Mesothelial cell of epicardium (in vitro differentiated cells): ENCODE data around the gene PSORS1C1. TPM values are rescaled to one million over a fixed set of nuclear protein-coding genes. Genes with fewer than 3 reads are reported as not detected.
"Not testable (repeated sequence)": the region's sequence is repeated elsewhere in the genome, so short reads cannot be mapped to it uniquely, and the experiment has no call there.

Source experiments
- DNase-seq, 2 experiments: peaks; one replicate each; pipeline ENCODE4 v3.0.0; 2021; ENCODE audit warnings: low spot score in 2 of 2; ENCODE audit not compliant: unreplicated experiment in 2 of 2
- H3K27ac Mint-ChIP-seq: 2 replicates; pipeline ENCODE4 v1.8.0; 2021; ENCODE audit warnings: mixed read lengths
- H3K27me3 Mint-ChIP-seq: 2 replicates; pipeline ENCODE4 v1.8.0; 2021; ENCODE audit warnings: low read depth, mixed read lengths
- H3K36me3 Mint-ChIP-seq: 2 replicates; pipeline ENCODE4 v1.8.0; 2021; ENCODE audit warnings: mixed read lengths
- H3K4me1 Mint-ChIP-seq: 2 replicates; pipeline ENCODE4 v1.8.0; 2021; ENCODE audit warnings: mixed read lengths
- H3K4me3 Mint-ChIP-seq: 2 replicates; pipeline ENCODE4 v1.8.0; 2021; ENCODE audit warnings: mild to moderate bottlenecking, moderate library complexity, mixed read lengths
- H3K9me3 Mint-ChIP-seq: 2 replicates; pipeline ENCODE4 v1.8.0; 2021; ENCODE audit warnings: mixed read lengths
- CTCF ChIP-seq: fragments of 200-600 bp; sonication (generic); IDR thresholded peaks from one replicate; pipeline ENCODE4 v1.5.0; 2021; ENCODE audit warnings: antibody characterized with exemption; ENCODE audit not compliant: unreplicated experiment
- total RNA-seq: library from RNA; stranded (reverse); gene quantifications from 3 replicates; pipeline ENCODE4 v1.2.1, GENCODE V29; 2021

The PSORS1C1 gene
- total RNA-seq, 1 donor from 2014 or later = 1.1 TPM

DNA sequence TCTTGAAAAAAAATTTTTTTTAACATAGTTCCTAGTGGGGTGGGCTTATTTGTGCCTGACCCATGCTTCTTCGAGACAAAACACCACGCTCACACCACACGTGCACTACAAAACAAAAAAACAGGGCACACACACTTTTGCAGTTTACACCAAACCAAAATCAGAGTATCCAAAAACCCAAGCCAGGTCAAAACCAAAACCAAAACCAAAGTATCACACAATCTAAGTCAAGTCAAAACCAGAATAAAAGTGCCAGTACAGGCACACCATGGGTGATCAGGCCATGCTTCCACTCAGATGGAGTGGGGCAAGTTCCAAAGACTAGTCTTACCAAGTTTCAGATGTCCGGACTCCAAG lies 71.1 kb downstream of the PSORS1C1 start:
- not testable (repeated sequence) for H3K27ac Mint-ChIP-seq, DNase-seq, H3K27me3 Mint-ChIP-seq, H3K36me3 Mint-ChIP-seq, H3K4me1 Mint-ChIP-seq, H3K4me3 Mint-ChIP-seq, H3K9me3 Mint-ChIP-seq

DNA sequence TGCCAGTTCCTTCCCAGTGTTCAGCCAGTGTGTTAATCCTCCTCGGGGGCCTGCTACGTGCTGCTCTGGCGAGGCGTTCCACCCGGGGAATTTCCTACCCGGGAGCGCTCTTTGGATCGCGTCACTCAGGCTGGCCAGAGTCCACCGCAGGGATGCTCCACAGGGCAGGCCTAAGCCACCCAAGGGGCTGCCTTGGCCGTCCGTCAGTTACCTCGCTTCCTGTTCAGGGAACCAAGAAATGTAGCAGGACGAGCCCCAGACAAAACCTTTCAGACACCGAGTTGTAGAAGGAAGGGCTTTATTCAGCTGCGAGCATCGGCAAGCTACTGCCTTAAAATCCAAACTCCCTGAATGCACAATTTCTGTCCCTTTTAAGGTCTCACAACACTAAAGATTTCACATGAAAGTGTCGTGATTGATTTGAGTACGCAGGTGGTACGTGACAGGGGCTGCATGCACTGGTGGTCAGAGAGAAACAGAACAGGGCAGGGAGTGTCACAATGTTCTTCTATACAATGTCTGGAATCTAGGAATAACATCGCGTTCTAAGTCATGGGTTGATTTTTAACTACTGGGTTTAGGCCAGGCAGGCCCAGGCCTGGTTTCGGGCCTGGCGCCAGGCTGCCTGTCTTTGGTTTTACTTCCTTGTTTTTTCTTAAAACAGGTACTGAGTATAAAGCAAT lies 71.6 kb downstream of the PSORS1C1 start:
- no peaks in the 10 kb centered on the region for H3K9me3 Mint-ChIP-seq
- no peak for TF ChIP-seq CTCF
- DNase-seq = no peak
- no peaks in the 10 kb centered on the region for H3K36me3 Mint-ChIP-seq
- H3K4me1 Mint-ChIP-seq = no peaks in the 10 kb centered on the region
- H3K4me3 Mint-ChIP-seq = no peak overlapping the region
- no peaks in the 10 kb centered on the region for H3K27me3 Mint-ChIP-seq
- H3K27ac Mint-ChIP-seq = no peak overlapping the region

DNA sequence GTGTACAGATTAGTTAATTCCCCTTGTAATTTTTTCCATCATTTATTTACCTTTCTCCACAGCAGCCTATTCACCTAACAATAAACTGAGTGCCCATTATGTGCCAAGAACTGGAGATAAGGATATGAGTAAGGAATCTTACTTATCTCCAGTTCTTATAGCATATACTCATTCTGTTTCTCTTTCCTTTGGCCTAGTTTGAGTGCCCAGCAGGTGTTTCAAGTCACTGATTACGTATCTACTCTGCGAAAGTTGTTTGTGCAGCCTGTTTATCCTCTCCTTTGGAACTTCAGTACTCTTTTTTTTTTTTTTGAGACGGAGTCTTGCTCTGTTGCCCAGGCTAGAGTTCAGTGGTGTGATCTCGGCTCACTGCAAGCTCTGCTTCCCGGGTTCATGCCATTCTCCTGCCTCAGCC lies 73.2 kb downstream of the PSORS1C1 start:
- Mint-ChIP-seq H3K27ac (no peak overlapping the region), H3K4me1 (no peaks in the 10 kb centered on the region), H3K9me3 (no peaks in the 10 kb centered on the region), H3K27me3 (no peaks in the 10 kb centered on the region), H3K4me3 (no peak overlapping the region), H3K36me3 (no peaks in the 10 kb centered on the region)
- TF ChIP-seq CTCF = no peak
- DNase-seq = no peak

GRCh38 chr6:31189223-31189622 lies 74.6 kb downstream of the PSORS1C1 start:
- not testable (repeated sequence) for H3K36me3 Mint-ChIP-seq, H3K4me1 Mint-ChIP-seq, H3K27me3 Mint-ChIP-seq, H3K4me3 Mint-ChIP-seq, DNase-seq, H3K9me3 Mint-ChIP-seq, H3K27ac Mint-ChIP-seq

Other genes with a start within 250 kb of the PSORS1C1 start
- 344 to 351 TPM (median 349 TPM) in 3 replicates for gene DDR1, start 230.3 kb upstream of the PSORS1C1 start, total RNA-seq
- gene GTF2H4, start 206.6 kb upstream of the PSORS1C1 start, total RNA-seq = 62.1 to 65.4 TPM (median 62.2 TPM) in 3 replicates
- 62.1 to 70.6 TPM (median 67.4 TPM) in 3 replicates for gene VARS2, start 200.6 kb upstream of the PSORS1C1 start, total RNA-seq
- not detected in 3 replicates for gene SFTA2, start 182.6 kb upstream of the PSORS1C1 start, total RNA-seq
- gene MUCL3, start 173.8 kb upstream of the PSORS1C1 start, total RNA-seq = not detected in 3 replicates
- not detected in 3 replicates for gene MUC21, start 131.1 kb upstream of the PSORS1C1 start, total RNA-seq
- not detected in 3 replicates for gene MUC22, start 104.3 kb upstream of the PSORS1C1 start, total RNA-seq
- gene C6orf15, start 2.2 kb upstream of the PSORS1C1 start, total RNA-seq = not detected in 3 replicates
- not detected in 3 replicates for gene CDSN, start 5.6 kb downstream of the PSORS1C1 start, total RNA-seq
- not detected in 3 replicates for gene PSORS1C2, start 24.3 kb downstream of the PSORS1C1 start, total RNA-seq
- 33.9 to 36.6 TPM (median 34.5 TPM) in 3 replicates for gene CCHCR1, start 43.0 kb downstream of the PSORS1C1 start, total RNA-seq
- gene TCF19, start 43.8 kb downstream of the PSORS1C1 start, total RNA-seq = 7.7 to 8.5 TPM (median 7.8 TPM) in 3 replicates
- gene POU5F1, start 55.9 kb downstream of the PSORS1C1 start, total RNA-seq = 0.24 to 0.47 TPM in 2 of 3 replicates, not detected in the other
- 121 to 132 TPM (median 125 TPM) in 3 replicates for gene HLA-C, start 157.3 kb downstream of the PSORS1C1 start, total RNA-seq
- gene HLA-B, start 242.4 kb downstream of the PSORS1C1 start, total RNA-seq = 43.9 to 47.7 TPM (median 46.6 TPM) in 3 replicates